Stimulated activated effector memory CD8-positive, alpha-beta T cell treated with anti-CD3 and anti-CD28 coated beads, Interleukin-12 subunit alpha, Interleukin-12 subunit beta, amount 100 ng/mL, for 72 hours (primary cell): ENCODE data around the gene OR52E2.

Source experiments
- ATAC-seq: fragments of 150-1000 bp; cut with Tn5 transposase; 2 replicates; pipeline ENCODE4 v1.10.0; 2021
- DNase-seq, 2 donors: peaks; one replicate each; pipeline ENCODE4 v3.0.0; 2021 to 2022; ENCODE audit warnings: low spot score in 2 of 2
- H3K27ac Mint-ChIP-seq: one replicate; pipeline ENCODE4 v1.8.0; 2022; ENCODE audit warnings: mild to moderate bottlenecking, mixed read lengths
- H3K36me3 Mint-ChIP-seq: one replicate; pipeline ENCODE4 v1.8.0; 2022; ENCODE audit warnings: mild to moderate bottlenecking, mixed read lengths
- H3K4me1 Mint-ChIP-seq: one replicate; pipeline ENCODE4 v1.8.0; 2022; ENCODE audit warnings: mixed read lengths
- H3K4me3 Mint-ChIP-seq: one replicate; pipeline ENCODE4 v1.8.0; 2022; ENCODE audit warnings: mild to moderate bottlenecking, mixed read lengths
- H3K9me3 Mint-ChIP-seq: one replicate; pipeline ENCODE4 v1.8.0; 2022; ENCODE audit warnings: mixed read lengths

The OR52E2 gene

DNA sequence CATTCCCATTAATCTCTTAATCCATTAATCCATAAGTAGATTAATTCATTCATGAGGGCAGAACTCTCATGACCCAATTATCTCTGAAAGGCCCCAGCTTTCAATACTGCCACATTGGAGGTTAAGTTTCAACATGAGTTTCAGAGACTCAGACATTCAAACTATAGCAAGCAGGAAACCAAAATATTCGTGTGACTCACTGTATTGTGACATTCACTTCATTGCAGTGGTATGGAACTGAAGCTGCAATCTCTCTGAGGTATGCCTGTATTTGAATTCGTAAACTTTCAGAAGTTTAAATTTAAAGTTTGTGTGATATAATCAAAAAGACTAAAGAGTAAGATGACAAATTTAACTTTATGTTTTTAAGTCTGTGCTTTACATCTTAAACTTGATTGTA, 16.0 kb downstream of the OR52E2 start:
- DNase-seq: no peak
- Mint-ChIP-seq H3K9me3 (no peaks in the 10 kb centered on the region), H3K4me3 (no peak overlapping the region), H3K4me1 (no peaks in the 10 kb centered on the region), H3K27ac (no peak overlapping the region), H3K36me3 (no peaks in the 10 kb centered on the region)
- no peak for ATAC-seq

GRCh38 chr11:5042091-5042490, 17.3 kb downstream of the OR52E2 start:
- Mint-ChIP-seq H3K4me3 (no peak overlapping the region), H3K4me1 (no peaks in the 10 kb centered on the region), H3K36me3 (no peaks in the 10 kb centered on the region), H3K9me3 (no peaks in the 10 kb centered on the region), H3K27ac (no peak overlapping the region)
- no peak for DNase-seq
- ATAC-seq: no peak

DNA sequence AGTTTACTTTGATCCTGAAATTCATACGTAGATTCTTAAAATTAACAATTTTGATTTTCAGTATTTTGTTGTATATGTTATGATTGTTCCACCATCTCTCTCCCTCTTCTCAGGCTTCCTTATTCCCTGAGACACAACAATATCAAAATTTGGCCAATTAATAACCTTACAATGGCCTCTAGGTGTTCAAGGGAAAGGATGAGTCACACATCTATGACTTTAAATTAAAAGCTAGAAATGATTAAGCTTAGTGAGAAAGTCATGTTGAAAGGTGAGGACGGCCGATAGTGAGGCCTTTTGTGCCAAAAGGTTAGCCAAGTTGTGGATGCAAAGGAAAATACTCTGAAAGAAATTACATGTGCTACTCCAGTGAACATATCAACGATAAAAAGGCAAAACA, 18.6 kb downstream of the OR52E2 start:
- ATAC-seq (no peak), DNase-seq (no peak)
- H3K27ac Mint-ChIP-seq: no peak overlapping the region
- no peaks in the 10 kb centered on the region for H3K9me3 Mint-ChIP-seq
- no peaks in the 10 kb centered on the region for H3K4me1 Mint-ChIP-seq
- no peaks in the 10 kb centered on the region for H3K36me3 Mint-ChIP-seq
- H3K4me3 Mint-ChIP-seq: no peak overlapping the region

DNA sequence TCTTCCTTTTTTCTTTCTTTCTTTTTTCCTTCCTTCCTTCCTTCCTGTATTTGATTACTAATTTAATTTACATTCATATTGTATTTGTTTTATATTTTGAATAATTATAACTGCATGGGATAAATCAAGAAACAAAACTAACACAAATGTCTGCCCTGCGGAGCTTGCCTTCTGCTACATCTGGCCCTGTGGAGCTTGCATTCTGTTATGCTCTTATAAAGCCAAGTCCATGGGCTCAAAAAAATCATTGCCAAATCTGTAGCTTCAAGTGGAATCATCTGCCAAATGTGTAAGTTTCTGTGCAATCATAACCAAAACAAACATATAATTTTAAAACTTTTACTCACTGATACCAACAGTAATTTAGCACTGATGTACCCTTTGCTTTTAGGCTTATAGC, 21.1 kb downstream of the OR52E2 start:
- Mint-ChIP-seq H3K27ac (no peak overlapping the region), H3K4me3 (no peak overlapping the region), H3K9me3 (no peaks in the 10 kb centered on the region), H3K36me3 (no peaks in the 10 kb centered on the region), H3K4me1 (no peaks in the 10 kb centered on the region)
- ATAC-seq (no peak), DNase-seq (no peak)

GRCh38 chr11:5037926-5038325, 21.5 kb downstream of the OR52E2 start:
- no peak overlapping the region for H3K27ac Mint-ChIP-seq
- no peaks in the 10 kb centered on the region for H3K36me3 Mint-ChIP-seq
- DNase-seq (no peak), ATAC-seq (no peak)
- H3K4me3 Mint-ChIP-seq: no peak overlapping the region
- H3K9me3 Mint-ChIP-seq: no peaks in the 10 kb centered on the region
- no peaks in the 10 kb centered on the region for H3K4me1 Mint-ChIP-seq

- no peaks in the 10 kb centered on the region for H3K9me3 Mint-ChIP-seq
- H3K36me3 Mint-ChIP-seq: no peaks in the 10 kb centered on the region
- no peak overlapping the region for H3K4me3 Mint-ChIP-seq
- no peak for DNase-seq
- H3K4me1 Mint-ChIP-seq: no peaks in the 10 kb centered on the region
- no peak for ATAC-seq
- H3K27ac Mint-ChIP-seq: no peak overlapping the region
These were observed 22.8 kb downstream of the OR52E2 start for GRCh38 chr11:5036669-5037068.

DNA sequence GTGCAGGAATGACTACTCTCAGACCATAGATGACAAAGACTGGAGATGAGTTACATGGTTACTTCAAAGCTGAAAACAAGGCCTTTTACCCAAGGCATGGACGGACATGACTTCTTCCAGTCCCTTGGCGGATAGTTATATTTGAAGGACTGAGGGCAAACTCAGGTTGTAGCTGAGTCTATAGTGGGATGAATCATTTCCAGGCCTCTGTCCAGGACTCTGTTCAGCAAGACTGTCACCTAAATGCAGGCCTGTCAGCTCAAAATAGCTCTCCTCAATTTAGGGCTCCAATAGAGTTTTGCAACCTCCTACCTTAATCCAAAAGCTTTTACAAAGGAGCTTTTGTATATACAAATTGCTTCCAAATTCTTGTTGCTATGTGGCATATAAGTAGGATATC, 37.4 kb downstream of the OR52E2 start:
- Mint-ChIP-seq H3K4me1 (no peaks in the 10 kb centered on the region), H3K9me3 (peaks cover 16% of the 10 kb centered on the region), H3K36me3 (no peaks in the 10 kb centered on the region), H3K4me3 (no peak overlapping the region), H3K27ac (no peak overlapping the region)
- DNase-seq (no peak), ATAC-seq (no peak)

DNA sequence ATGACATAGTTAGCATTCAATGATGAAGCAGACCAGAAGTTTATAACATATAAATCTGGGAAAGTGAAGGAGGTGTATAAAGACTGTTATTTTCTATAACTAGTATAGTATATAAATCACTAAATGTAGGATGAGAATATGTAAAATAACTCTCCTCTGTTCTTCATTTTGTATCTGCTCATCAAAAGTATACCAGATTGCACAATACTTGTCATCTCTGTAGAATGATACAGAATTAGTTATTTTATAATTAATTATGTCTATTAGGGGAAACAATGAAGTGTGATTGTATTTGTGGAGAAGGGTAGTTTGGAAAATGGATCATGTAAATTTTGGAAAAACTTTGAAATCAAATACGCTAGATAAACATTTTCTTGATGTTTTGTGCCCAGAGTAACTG, 46.4 kb downstream of the OR52E2 start:
- Mint-ChIP-seq H3K4me1 (no peaks in the 10 kb centered on the region), H3K9me3 (no peaks in the 10 kb centered on the region), H3K4me3 (no peak overlapping the region), H3K27ac (no peak overlapping the region), H3K36me3 (no peaks in the 10 kb centered on the region)
- ATAC-seq (no peak), DNase-seq (no peak)

- DNase-seq (no peak), ATAC-seq (no peak)
- Mint-ChIP-seq H3K36me3 (no peaks in the 10 kb centered on the region), H3K4me1 (no peaks in the 10 kb centered on the region), H3K4me3 (no peak overlapping the region), H3K9me3 (no peaks in the 10 kb centered on the region), H3K27ac (no peak overlapping the region)
These were observed 48.2 kb downstream of the OR52E2 start for GRCh38 chr11:5011254-5011653.
